PC-9 (cell line): ENCODE measurements around the gene DPYD.

Source experiments
- CTCF ChIP-seq: fragments of 200-600 bp; sonication (generic); conservative IDR thresholded peaks from 2 replicates; pipeline ENCODE4 v1.6.1; 2017; ENCODE audit warnings: mixed run types, antibody characterized with exemption, mild to moderate bottlenecking, moderate library complexity
- EZH2 ChIP-seq: fragments of 200-600 bp; sonication (generic); IDR thresholded peaks from 2 replicates; pipeline ENCODE4 v1.8.0; 2017; ENCODE audit warnings: antibody characterized with exemption, low read depth

GRCh38 chr1:97384294-97384968 lies 536.4 kb downstream of the DPYD start:
- TF ChIP-seq CTCF (no peak), EZH2 (no peak)
